Body of pancreas (tissue), 4 donors: ENCODE measurements around the gene IDUA.

Source experiments
- CTCF ChIP-seq, 7 experiments: fragments of 450-650 bp in 4 of 7; fragments of 200-600 bp in 3 of 7; sonication (generic) in 3 of 7; IDR thresholded peaks; one replicate each; pipeline ENCODE4 v1.5.1; 2016 to 2019; ENCODE audit warnings: antibody characterized with exemption in 7 of 7
- POLR2A ChIP-seq, 3 donors: fragments of 450-650 bp; IDR thresholded peaks; one replicate each; pipeline ENCODE4 v1.6.1; 2016; ENCODE audit warnings: antibody characterized with exemption in 3 of 3, mild to moderate bottlenecking in 2 of 3

- TF ChIP-seq CTCF (IDR thresholded peaks at IDR 0.05) = no peak
- no peak for TF ChIP-seq POLR2A (IDR thresholded peaks at IDR 0.05)
Observed at GRCh38 chr4:996030-996996, 9.5 kb downstream of the IDUA start.
